ENCODE results near the gene ORAI2.
A peak's percentile ranks its signal among the peaks of the same experiment; 100 is the strongest.

The ORAI2 gene

DNA sequence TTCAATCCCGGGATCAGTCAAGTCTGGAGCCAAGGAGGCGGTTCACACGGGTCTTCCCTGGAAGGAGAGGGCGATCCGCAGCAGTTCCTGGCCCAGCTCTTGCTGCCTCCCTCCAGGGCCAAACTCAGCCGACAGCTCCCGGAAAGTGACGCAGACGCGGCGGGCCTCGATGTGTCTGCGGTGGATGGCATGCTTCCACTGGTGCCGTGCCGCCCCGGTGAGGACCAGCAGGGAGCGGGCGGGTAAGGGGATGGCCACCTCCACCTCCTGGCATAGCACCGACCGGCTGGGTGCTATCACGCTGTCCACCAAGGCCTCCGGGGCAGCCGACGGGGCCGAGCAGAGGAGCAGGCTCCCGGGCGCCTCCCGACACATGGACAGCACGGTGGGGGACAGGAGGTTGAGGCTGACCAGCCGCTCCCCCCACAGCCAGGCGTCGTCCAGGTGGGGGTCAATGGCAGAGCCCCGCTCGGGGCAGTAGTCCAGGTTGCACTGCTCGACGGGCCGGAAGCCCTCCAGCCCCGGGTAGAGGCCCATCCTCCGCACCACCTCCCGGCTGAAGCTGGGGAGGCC, 24.1 kb downstream of the ORAI2 start:
- no peak for TF ChIP-seq CTCF (IDR thresholded peaks at IDR 0.05; ENCODE audit: control insufficient read depth, insufficient read depth, low read depth, low read length, missing control alignments)
- no peak for DNase-seq (ENCODE audit: low read depth)
- H3K4me3 ChIP-seq (ENCODE audit: control insufficient read depth, low read depth, low read length): no peak overlapping the region

- H3K4me3 ChIP-seq (ENCODE audit: control insufficient read depth, low read depth, low read length): no peak overlapping the region
- TF ChIP-seq CTCF (IDR thresholded peaks at IDR 0.05; ENCODE audit: control insufficient read depth, insufficient read depth, low read depth, low read length, missing control alignments): no peak
- no peak for DNase-seq (ENCODE audit: low read depth)
Observed at GRCh38 chr7:102459221-102459844, 26.0 kb downstream of the ORAI2 start.

GRCh38 chr7:102460467-102460866, 27.1 kb downstream of the ORAI2 start:
- no peak overlapping the region for H3K4me3 ChIP-seq (ENCODE audit: control insufficient read depth, low read depth, low read length)
- no peak for TF ChIP-seq CTCF (IDR thresholded peaks at IDR 0.05; ENCODE audit: control insufficient read depth, insufficient read depth, low read depth, low read length, missing control alignments)
- DNase-seq (ENCODE audit: low read depth): no peak

DNA sequence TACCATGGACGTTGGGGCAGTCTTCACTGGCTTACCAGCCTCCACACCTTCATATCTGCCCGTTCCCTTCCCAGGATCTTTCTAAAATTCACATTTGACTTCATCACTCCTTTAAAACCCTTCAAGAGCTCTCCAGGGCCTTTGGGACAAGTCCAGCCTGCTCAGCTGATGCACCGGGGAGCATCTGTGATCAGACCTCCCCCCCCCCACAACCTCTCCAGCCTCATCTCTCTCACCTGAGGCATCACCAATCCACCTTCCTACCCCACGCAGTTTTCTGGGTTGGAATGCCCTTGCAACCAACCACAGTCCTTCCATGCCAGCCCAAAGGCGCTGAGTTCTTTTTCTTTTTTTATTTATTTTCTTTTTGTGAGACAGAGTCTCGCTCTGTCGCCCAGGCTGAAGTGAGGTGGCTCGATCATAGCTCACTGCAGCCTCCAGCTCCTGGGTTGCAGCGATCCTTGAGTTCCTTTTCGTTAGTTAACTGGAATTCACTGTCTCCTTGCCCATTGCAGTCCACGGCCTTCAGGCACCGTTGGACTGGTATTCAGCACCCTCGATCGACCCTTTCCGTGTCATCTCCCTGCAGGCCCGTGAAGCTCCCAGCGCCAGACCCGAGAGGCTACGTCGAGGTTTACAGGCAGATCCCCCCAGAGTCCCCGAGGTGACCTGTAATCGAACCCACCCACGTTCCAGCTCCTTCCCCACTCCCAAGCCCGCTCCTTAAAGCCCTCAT, 30.6 kb downstream of the ORAI2 start:
- no peak for DNase-seq (ENCODE audit: low read depth)
- H3K4me3 ChIP-seq (ENCODE audit: control insufficient read depth, low read depth, low read length): peak overlapping the region; percentile 75
- no peak for TF ChIP-seq CTCF (IDR thresholded peaks at IDR 0.05; ENCODE audit: control insufficient read depth, insufficient read depth, low read depth, low read length, missing control alignments)

- DNase-seq (ENCODE audit: low read depth): peak; percentile 51
- peak within 1 kb of the TSS; percentile 75 for H3K4me3 ChIP-seq (ENCODE audit: control insufficient read depth, low read depth, low read length)
- TF ChIP-seq CTCF (IDR thresholded peaks at IDR 0.05; ENCODE audit: control insufficient read depth, insufficient read depth, low read depth, low read length, missing control alignments): no peak
Observed at GRCh38 chr7:102464577-102465280, 31.4 kb downstream of the ORAI2 start, which contains the start of the genes ALKBH4 and LRWD1. ALKBH4 (minus strand) TSS chr7:102464863; CDS start chr7:102464836, 27 bp downstream. LRWD1 (plus strand) TSS chr7:102464984; CDS start chr7:102465081, 97 bp downstream.

DNA sequence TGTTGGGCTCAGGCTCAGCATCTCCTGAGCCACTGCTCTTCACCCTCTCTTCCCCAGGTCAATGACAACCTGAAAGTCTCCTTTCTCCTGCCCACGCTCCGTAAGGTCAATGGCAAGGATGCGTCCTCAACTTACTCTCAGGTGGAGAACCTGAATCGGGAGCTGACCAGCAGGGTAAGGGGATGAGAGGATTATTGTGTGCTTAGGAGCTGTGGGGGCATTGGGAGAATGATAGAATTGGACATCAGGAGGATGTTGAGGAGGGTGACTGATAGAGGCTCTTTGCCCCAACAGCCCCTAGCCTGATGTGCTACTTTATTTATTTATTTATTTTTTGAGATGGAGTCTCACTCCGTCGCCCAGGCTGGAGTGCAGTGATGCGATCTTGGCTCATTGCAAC, 32.7 kb downstream of the ORAI2 start:
- H3K4me3 ChIP-seq (ENCODE audit: control insufficient read depth, low read depth, low read length): peak overlapping the region; percentile 75
- TF ChIP-seq CTCF (IDR thresholded peaks at IDR 0.05; ENCODE audit: control insufficient read depth, insufficient read depth, low read depth, low read length, missing control alignments): no peak
- no peak for DNase-seq (ENCODE audit: low read depth)
